Measurements from ENCODE around the gene FLNA.
A peak's percentile ranks its signal among the peaks of the same experiment; 100 is the strongest.
"Not testable (repeated sequence)": the region's sequence is repeated elsewhere in the genome, so short reads cannot be mapped to it uniquely, and the experiment has no call there.

The FLNA gene

GRCh38 chrX:154388094-154388493, 13.7 kb upstream of the FLNA start:
- ATAC-seq (replicated peaks) = peak; percentile 35 to 39
- not testable (repeated sequence) for H3K27ac Mint-ChIP-seq, H3K27me3 Mint-ChIP-seq, H3K4me3 Mint-ChIP-seq, H3K9me3 Mint-ChIP-seq, DNase-seq, H3K36me3 Mint-ChIP-seq
- H3K4me1 Mint-ChIP-seq = peaks cover 2 to 15% of the 10 kb centered on the region in 2 donors

GRCh38 chrX:154384284-154384892, 10.0 kb upstream of the FLNA start:
- H3K27me3 Mint-ChIP-seq = no peaks in the 10 kb centered on the region
- H3K36me3 Mint-ChIP-seq = peaks cover 9 to 13% of the 10 kb centered on the region in 2 donors
- peaks cover 15 to 30% of the 10 kb centered on the region in 2 donors for H3K4me1 Mint-ChIP-seq
- H3K27ac Mint-ChIP-seq = no peak overlapping the region
- ATAC-seq (replicated peaks) (no peak), DNase-seq (no peak)
- peak overlapping the region; percentile 21 to 49 for H3K4me3 Mint-ChIP-seq
- no peaks in the 10 kb centered on the region for H3K9me3 Mint-ChIP-seq

GRCh38 chrX:154383359-154384283, 9.2 kb upstream of the FLNA start:
- peak overlapping the region; percentile 2 to 21 for H3K4me3 Mint-ChIP-seq

GRCh38 chrX:154382483-154383069, 8.1 kb upstream of the FLNA start:
- H3K27ac Mint-ChIP-seq = no peak overlapping the region
- H3K36me3 Mint-ChIP-seq = peaks cover 9 to 13% of the 10 kb centered on the region in 2 donors
- DNase-seq (no peak), ATAC-seq (replicated peaks) (no peak)
- peaks cover 17 to 30% of the 10 kb centered on the region in 2 donors for H3K4me1 Mint-ChIP-seq
- no peaks in the 10 kb centered on the region for H3K27me3 Mint-ChIP-seq
- no peaks in the 10 kb centered on the region for H3K9me3 Mint-ChIP-seq
- no peak overlapping the region for H3K4me3 Mint-ChIP-seq

More at GRCh38 chrX:154383359-154384283, 9.2 kb upstream of the FLNA start:
- Mint-ChIP-seq H3K36me3 (peaks cover 9 to 13% of the 10 kb centered on the region in 2 donors), H3K9me3 (no peaks in the 10 kb centered on the region), H3K27me3 (no peaks in the 10 kb centered on the region), H3K4me1 (peaks cover 15 to 30% of the 10 kb centered on the region in 2 donors), H3K27ac (peak overlapping the region; percentile 51)
- ATAC-seq (replicated peaks) = no peak
- DNase-seq = no peak

GRCh38 chrX:154381271-154381670, 6.8 kb upstream of the FLNA start:
- DNase-seq = no peak
- no peak for ATAC-seq (replicated peaks)
- peaks cover 20 to 35% of the 10 kb centered on the region in 2 donors for H3K4me1 Mint-ChIP-seq
- no peaks in the 10 kb centered on the region for H3K27me3 Mint-ChIP-seq
- H3K4me3 Mint-ChIP-seq = no peak overlapping the region
- H3K27ac Mint-ChIP-seq = no peak overlapping the region
- no peaks in the 10 kb centered on the region for H3K9me3 Mint-ChIP-seq
- peaks cover 9 to 13% of the 10 kb centered on the region in 2 donors for H3K36me3 Mint-ChIP-seq

GRCh38 chrX:154380787-154381186, 6.4 kb upstream of the FLNA start:
- DNase-seq (no peak), ATAC-seq (replicated peaks) (no peak)
- Mint-ChIP-seq H3K4me1 (peaks cover 20 to 35% of the 10 kb centered on the region in 2 donors), H3K4me3 (peak overlapping the region; percentile 88 to 89), H3K9me3 (no peaks in the 10 kb centered on the region), H3K27me3 (no peaks in the 10 kb centered on the region), H3K36me3 (peaks cover 9 to 13% of the 10 kb centered on the region in 2 donors), H3K27ac (peak overlapping the region; percentile 95)

- DNase-seq (no peak), ATAC-seq (replicated peaks) (no peak)
- Mint-ChIP-seq H3K9me3 (no peaks in the 10 kb centered on the region), H3K4me1 (peaks cover 20 to 37% of the 10 kb centered on the region in 2 donors), H3K27ac (peak overlapping the region; percentile 95), H3K4me3 (peak overlapping the region; percentile 88 to 89), H3K27me3 (no peaks in the 10 kb centered on the region), H3K36me3 (peaks cover 9 to 13% of the 10 kb centered on the region in 2 donors)
These were observed 5.7 kb upstream of the FLNA start for GRCh38 chrX:154380153-154380552.

DNA sequence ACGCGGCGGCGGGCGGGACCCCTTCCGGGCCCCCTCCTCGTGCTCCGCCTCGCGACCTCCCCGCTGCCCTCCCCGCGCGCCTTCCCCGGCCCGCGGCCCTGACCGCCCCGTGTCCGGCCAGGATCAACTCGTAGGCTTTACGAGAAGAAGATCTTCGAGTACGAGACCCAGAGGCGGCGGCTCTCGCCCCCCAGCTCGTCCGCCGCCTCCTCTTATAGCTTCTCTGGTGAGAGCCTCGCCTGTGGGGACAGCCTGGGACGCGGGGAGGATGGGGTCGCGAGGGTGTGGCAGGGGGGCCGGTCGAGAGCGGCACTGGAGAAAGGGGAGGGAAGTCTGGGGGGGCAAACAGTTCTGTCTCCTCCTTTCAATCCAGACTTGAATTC, 5.1 kb upstream of the FLNA start:
- Mint-ChIP-seq H3K9me3 (no peaks in the 10 kb centered on the region), H3K27ac (peak overlapping the region; percentile 95), H3K4me3 (peak overlapping the region; percentile 88 to 89), H3K27me3 (no peaks in the 10 kb centered on the region), H3K4me1 (peaks cover 19 to 36% of the 10 kb centered on the region in 2 donors), H3K36me3 (peaks cover 9 to 13% of the 10 kb centered on the region in 2 donors)
- ATAC-seq (replicated peaks) = no peak
- no peak for DNase-seq

DNA sequence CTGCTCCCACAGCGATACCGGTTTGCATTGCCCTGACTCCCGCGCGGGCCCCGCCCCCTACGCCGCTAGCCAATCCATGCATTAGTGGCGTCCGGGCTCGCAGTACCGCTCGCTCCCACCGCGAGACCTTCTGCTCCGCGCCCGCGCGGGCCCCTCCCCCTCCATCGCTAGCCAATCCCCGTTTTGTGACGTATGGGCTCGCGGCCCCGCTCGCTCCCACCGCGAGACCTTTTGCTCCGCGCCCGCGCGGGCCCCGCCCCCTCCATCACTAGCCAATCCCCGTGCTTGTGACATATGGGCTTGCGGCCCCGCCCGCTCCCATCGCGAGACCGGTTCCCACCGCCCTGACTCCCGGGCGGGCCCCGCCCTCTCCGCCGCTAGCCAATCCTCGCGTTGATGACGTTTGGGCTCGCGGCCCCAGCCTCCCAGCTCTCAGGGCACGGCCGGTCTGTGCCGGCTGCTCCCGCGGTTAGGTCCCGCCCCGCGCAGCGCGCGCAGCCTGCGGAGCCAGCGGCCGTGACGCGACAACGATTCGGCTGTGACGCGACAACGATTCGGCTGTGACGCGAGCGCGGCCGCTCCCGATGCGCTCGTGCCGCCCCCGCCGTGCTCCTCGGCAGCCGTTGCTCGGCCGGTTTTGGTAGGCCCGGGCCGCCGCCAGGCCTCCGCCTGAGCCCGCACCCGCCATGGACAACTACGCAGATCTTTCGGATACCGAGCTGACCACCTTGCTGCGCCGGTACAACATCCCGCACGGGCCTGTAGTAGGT, 4.5 kb upstream of the FLNA start, which contains the start of gene EMD:
EMD (plus strand) TSS at position 497 of the 770 bp plus-strand sequence; CDS start at position 687, 190 bp downstream.
- peaks cover 19 to 31% of the 10 kb centered on the region in 2 donors for H3K4me1 Mint-ChIP-seq
- peak within 1 kb of the TSS; percentile 96 for H3K27ac Mint-ChIP-seq

GRCh38 chrX:154378059-154378798, 3.8 kb upstream of the FLNA start:
- H3K27ac Mint-ChIP-seq = peak overlapping the region; percentile 96
- no peaks in the 10 kb centered on the region for H3K27me3 Mint-ChIP-seq
- peaks cover 9 to 13% of the 10 kb centered on the region in 2 donors for H3K36me3 Mint-ChIP-seq
- peaks cover 20 to 30% of the 10 kb centered on the region in 2 donors for H3K4me1 Mint-ChIP-seq
- no peaks in the 10 kb centered on the region for H3K9me3 Mint-ChIP-seq
- peak overlapping the region; percentile 85 to 88 for H3K4me3 Mint-ChIP-seq
- peak; percentile 1 to 4 for ATAC-seq (replicated peaks)
- peak; percentile 32 for DNase-seq

More for the DNA sequence above, 4.5 kb upstream of the FLNA start, which contains the start of gene EMD:
- no peaks in the 10 kb centered on the region for H3K27me3 Mint-ChIP-seq
- H3K9me3 Mint-ChIP-seq = no peaks in the 10 kb centered on the region
- H3K36me3 Mint-ChIP-seq = peaks cover 9 to 13% of the 10 kb centered on the region in 2 donors
- H3K4me3 Mint-ChIP-seq = peak within 1 kb of the TSS; percentile 88 to 89
- ATAC-seq (replicated peaks) (peak; percentile 83 to 87), DNase-seq (peak; percentile 95)

DNA sequence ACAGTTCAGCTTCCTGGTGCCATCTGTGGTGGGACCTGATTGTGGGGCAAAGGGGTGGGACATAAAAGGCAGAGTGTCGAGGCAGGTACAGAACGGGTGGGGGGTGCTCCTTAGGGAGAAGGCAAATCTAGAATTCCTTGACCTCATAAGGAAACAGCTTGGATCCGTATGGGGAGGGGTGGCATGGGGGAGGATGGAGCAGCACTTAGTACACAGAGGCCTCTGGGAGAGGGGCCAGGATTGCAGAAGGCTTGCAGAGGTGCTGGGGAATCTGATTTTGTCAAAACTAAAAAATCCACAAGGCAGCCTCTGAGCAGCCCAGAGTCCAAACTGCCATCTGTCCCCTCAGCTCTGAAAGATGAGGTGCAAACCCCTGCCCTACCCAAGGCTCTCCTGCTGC, 2.3 kb upstream of the FLNA start:
- Mint-ChIP-seq H3K36me3 (peaks cover 9 to 13% of the 10 kb centered on the region in 2 donors), H3K4me1 (peaks cover 24 to 37% of the 10 kb centered on the region in 2 donors), H3K27me3 (no peaks in the 10 kb centered on the region), H3K4me3 (no peak overlapping the region), H3K27ac (peak overlapping the region; percentile 70), H3K9me3 (no peaks in the 10 kb centered on the region)
- DNase-seq (no peak), ATAC-seq (replicated peaks) (no peak)

GRCh38 chrX:154375156-154375504, 696 bp upstream of the FLNA start:
- H3K36me3 Mint-ChIP-seq = peaks cover 4 to 5% of the 10 kb centered on the region in 2 donors
- no peaks in the 10 kb centered on the region for H3K9me3 Mint-ChIP-seq
- no peak for DNase-seq
- H3K27ac Mint-ChIP-seq = peak overlapping the region; percentile 20
- H3K4me3 Mint-ChIP-seq = peak overlapping the region in 1 of 2 donors; percentile 28
- ATAC-seq (replicated peaks) = no peak
- no peaks in the 10 kb centered on the region for H3K27me3 Mint-ChIP-seq
- peaks cover 16 to 27% of the 10 kb centered on the region in 2 donors for H3K4me1 Mint-ChIP-seq

Data from stimulated activated naive B cell treated with anti-CD40 and anti-IgM and Interleukin-4, amounts not matched to agents 10 μg/mL and 1 μg/mL and 100 μg/mL, for 72 hours (primary cell).